Right lobe of liver (tissue), 6 donors: ENCODE measurements around the gene SSC4D. TPM values are rescaled to one million over a fixed set of nuclear protein-coding genes. Genes with fewer than 3 reads are reported as not detected.
"Not testable (repeated sequence)": the region's sequence is repeated elsewhere in the genome, so short reads cannot be mapped to it uniquely, and the experiment has no call there.

Experiments
- ATAC-seq, 4 donors: fragments of 200-7000 bp; cut with Tn5 transposase; one replicate each; pipeline ENCODE4 v1.9.1; 2020; ENCODE audit warnings: mild to moderate bottlenecking in 4 of 4, moderate library complexity in 4 of 4
- DNase-seq, 3 donors: peaks; one replicate each; pipeline ENCODE4 v3.0.0-alpha.2; 2020
- H3K27ac ChIP-seq, 3 donors: fragments of 200-600 bp; one replicate each; pipeline ENCODE4 v1.8.0; 2022
- H3K27me3 ChIP-seq, 2 donors: fragments of 200-600 bp; one replicate each; pipeline ENCODE4 v1.8.0; 2022
- H3K36me3 ChIP-seq, 4 donors: fragments of 200-600 bp; sonication (generic) in 1 of 4; one replicate each; pipeline versions ENCODE4 v1.5.1 to v1.8.0; 2017 to 2022; ENCODE audit warnings: control low read depth in 1 of 4
- H3K4me1 ChIP-seq, 4 donors: fragments of 200-600 bp; sonication (generic) in 1 of 4; one replicate each; pipeline versions ENCODE4 v1.5.1 to v1.8.0; 2017 to 2022; ENCODE audit warnings: control low read depth in 1 of 4
- H3K4me3 ChIP-seq, 3 donors: fragments of 200-600 bp; one replicate each; pipeline ENCODE4 v1.8.0; 2022
- H3K9me3 ChIP-seq, 4 donors: fragments of 200-600 bp; sonication (generic) in 1 of 4; one replicate each; pipeline versions ENCODE4 v1.5.1 to v1.8.0; 2017 to 2022; ENCODE audit warnings: control low read depth in 1 of 4
- CTCF ChIP-seq, 4 donors: fragments of 200-600 bp in 3 of 4; fragments of 450-650 bp in 1 of 4; IDR thresholded peaks; one replicate each; pipeline versions ENCODE4 v1.5.1 to v1.8.0; 2016 to 2022; ENCODE audit warnings: antibody characterized with exemption in 4 of 4, mild to moderate bottlenecking in 2 of 4
- POLR2A ChIP-seq: fragments of 450-650 bp; IDR thresholded peaks from one replicate; pipeline ENCODE4 v1.6.1; 2017; ENCODE audit warnings: antibody characterized with exemption, mild to moderate bottlenecking
- WGBS: methylation state at CpG from one replicate; pipeline ENCODE4 v1.1.6; 2018; ENCODE audit warnings: low coverage, low lambda C conversion rate; ENCODE audit not compliant: insufficient coverage; ENCODE audit errors: missing lambda C conversion rate; 5-methylcytosine and 5-hydroxymethylcytosine counted together
- intact Hi-C, 2 donors: fragments of 100-400 bp; cut with DNase I; formaldehyde crosslinking; loops; one replicate each; pipeline versions ENCODE4 v1.11.2 to v1.14.1; 2022
- total RNA-seq, 6 experiments: library from RNA; depleted of rRNA in 2 of 6; stranded (reverse); fragments of >200 nt in 2 of 6; fragmentation: NEBNext Ultra II Directional in 3 of 6; extraction: Animal tissue kit (Norgen Biotek cat#: 25700) in 3 of 6; gene quantifications; one replicate each; pipeline versions ENCODE4 v1.1.0 to v1.2.4, GENCODE V29; 2016 to 2023
- donor health status: DM: no; HTN: yes; CAD: no.
- donor health status: DM: no; HTN: no; CAD: no.
- donor health status: DM: no; HTN: no; CAD: no.
- donor health status: DM: no; HTN: yes; CAD: no.
- donor health status: DM: no; HTN: yes; CAD: no.

Gene SSC4D
- total RNA-seq, 6 experiments from 2014 or later: 1.2 to 2.6 (median 1.2) TPM

GRCh38 chr7:76364198-76364584 lies 45.3 kb downstream of the SSC4D start:
- 37% methylated on average over 4 of the region's 4 CpGs for WGBS
- intact Hi-C loops: no loop called here
- DNase-seq: no peak

GRCh38 chr7:76363754-76364153 lies 45.7 kb downstream of the SSC4D start:
- H3K27ac ChIP-seq: peak overlapping the region in 2 of 3 donors; percentile 37 to 76
- H3K9me3 ChIP-seq, ATAC-seq, H3K4me3 ChIP-seq, H3K4me1 ChIP-seq, H3K36me3 ChIP-seq, DNase-seq, H3K27me3 ChIP-seq, intact Hi-C loops: not testable (repeated sequence)
- 69% methylated on average over 3 of the region's 3 CpGs for WGBS

More at GRCh38 chr7:76364198-76364584, 45.3 kb downstream of the SSC4D start:
- Histone ChIP-seq H3K4me1 (peaks cover 0 to 7% (median 0%) of the 10 kb centered on the region in 4 donors), H3K9me3 (no peaks in the 10 kb centered on the region), H3K4me3 (no peak overlapping the region), H3K27me3 (no peaks in the 10 kb centered on the region), H3K36me3 (no peaks in the 10 kb centered on the region), H3K27ac (peak overlapping the region in 2 of 3 donors; percentile 37 to 76)
- ATAC-seq: no peak
- TF ChIP-seq POLR2A (no peak), CTCF (IDR thresholded peaks at IDR 0.05) (no peak)

- ATAC-seq: no peak
Measured at GRCh38 chr7:76359978-76360638, 49.4 kb downstream of the SSC4D start.

GRCh38 chr7:76359111-76359977 lies 50.2 kb downstream of the SSC4D start:
- WGBS: under 1% methylated on average over 20 of the region's 41 CpGs
- H3K36me3 ChIP-seq: peaks cover 0 to 5% (median 0%) of the 10 kb centered on the region in 4 donors
- ATAC-seq (peak; percentile 93 to 97 (median 94)), DNase-seq (peak; percentile 98 to 99 (median 99))
- no peaks in the 10 kb centered on the region for H3K9me3 ChIP-seq
- peak overlapping the region; percentile 98 to 100 (median 99) for H3K27ac ChIP-seq
- TF ChIP-seq CTCF (IDR thresholded peaks at IDR 0.05) (peak; percentile 72 to 90 (median 78)), POLR2A (no peak)
- no peaks in the 10 kb centered on the region for H3K27me3 ChIP-seq
- peaks cover 0 to 15% (median 7%) of the 10 kb centered on the region in 4 donors for H3K4me1 ChIP-seq
- H3K4me3 ChIP-seq: peak overlapping the region; percentile 81 to 100 (median 90)
- intact Hi-C loops: no loop called here

More at GRCh38 chr7:76359978-76360638, 49.4 kb downstream of the SSC4D start:
- TF ChIP-seq POLR2A: no peak
- no peak for TF ChIP-seq CTCF (IDR thresholded peaks at IDR 0.05)
- H3K36me3 ChIP-seq: peaks cover 0 to 5% (median 0%) of the 10 kb centered on the region in 4 donors
- no peaks in the 10 kb centered on the region for H3K27me3 ChIP-seq
- DNase-seq: no peak
- intact Hi-C loops: no loop called here
- WGBS: 68% methylated on average over 17 of the region's 17 CpGs
- peak overlapping the region in 2 of 3 donors; percentile 99 to 100 for H3K27ac ChIP-seq
- H3K4me3 ChIP-seq: no peak overlapping the region
- H3K9me3 ChIP-seq: no peaks in the 10 kb centered on the region
- peaks cover 0 to 15% (median 7%) of the 10 kb centered on the region in 4 donors for H3K4me1 ChIP-seq
